Activated T-cell treated with anti-CD3 and anti-CD28 coated beads, Interleukin-2, amount 50 U/mL, for 1 hour (primary cell): ENCODE data around the gene EGFR.
"Not testable (repeated sequence)": the region's sequence is repeated elsewhere in the genome, so short reads cannot be mapped to it uniquely, and the experiment has no call there.

Experiments
- DNase-seq: peaks from one replicate; pipeline ENCODE4 v3.0.0-alpha.2; 2020

EGFR gene

DNA sequence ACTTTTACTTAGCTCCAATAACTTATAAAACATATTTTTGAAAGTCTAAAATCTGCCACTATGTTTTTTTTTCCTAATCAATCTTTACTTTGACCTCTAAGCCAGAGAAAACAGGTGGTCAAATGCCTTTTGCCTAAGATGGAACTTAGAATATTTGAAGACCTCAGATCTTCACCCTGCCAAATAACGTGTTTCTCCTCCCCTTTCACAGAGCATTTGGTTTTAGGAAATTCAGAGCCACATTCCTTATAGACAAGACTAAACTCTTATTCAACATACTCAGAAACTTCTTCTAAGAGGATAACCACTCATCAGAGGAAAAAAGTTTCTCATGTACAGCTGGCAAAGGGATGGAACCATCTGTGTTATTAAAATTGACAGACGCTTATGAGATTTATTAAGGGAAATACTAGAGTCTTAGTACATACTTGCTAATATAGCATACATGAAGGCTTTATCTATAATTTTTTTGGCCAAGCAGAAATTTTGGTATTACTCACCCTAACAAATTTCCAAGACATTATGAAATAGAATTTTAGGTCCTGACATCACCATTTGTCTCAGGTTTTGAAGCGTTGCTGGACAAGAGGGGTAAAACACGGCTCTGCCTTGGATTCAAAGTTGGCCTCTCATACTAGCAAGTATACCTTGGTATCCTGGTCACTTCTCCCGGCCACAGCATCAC is 2.6 kb upstream of the EGFR start:
- no peak for DNase-seq

DNA sequence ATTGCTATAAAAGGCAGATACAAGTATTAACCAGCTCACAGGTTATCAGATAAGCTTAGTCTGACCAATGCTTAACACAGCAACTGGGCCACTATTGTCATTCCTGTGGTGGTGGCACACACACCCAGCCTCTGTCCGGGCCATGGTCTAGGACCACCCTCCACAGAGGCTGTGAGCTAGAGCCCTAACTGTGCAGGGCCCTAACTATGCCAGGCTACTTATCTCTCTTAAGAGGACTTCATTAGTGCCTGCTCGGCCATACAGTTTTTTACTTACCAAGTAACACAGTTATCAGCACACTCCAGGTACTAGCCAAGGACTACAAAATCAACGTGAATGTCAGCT is 2.1 kb upstream of the EGFR start:
- DNase-seq, result no peak

DNA sequence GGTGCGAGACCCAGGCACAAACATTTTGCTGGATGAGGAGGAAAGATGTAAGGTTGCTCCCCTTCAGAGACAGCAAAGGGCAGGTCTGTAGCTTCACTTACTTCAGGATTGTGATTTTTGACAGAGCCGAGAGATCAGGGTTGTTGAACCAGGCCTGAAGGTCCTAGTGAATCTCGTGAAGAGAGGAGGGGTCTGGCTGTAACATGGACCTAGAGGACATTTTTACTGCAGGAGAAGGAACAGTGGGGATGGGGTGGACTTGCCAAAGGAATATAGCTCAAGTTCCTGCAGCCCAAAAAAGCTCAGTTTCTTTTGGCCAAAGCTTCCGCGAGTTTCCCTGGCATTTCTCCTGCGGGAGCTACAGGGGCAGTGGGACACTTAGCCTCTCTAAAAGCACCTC is 976 bp upstream of the EGFR start:
- DNase-seq, result no peak

DNA sequence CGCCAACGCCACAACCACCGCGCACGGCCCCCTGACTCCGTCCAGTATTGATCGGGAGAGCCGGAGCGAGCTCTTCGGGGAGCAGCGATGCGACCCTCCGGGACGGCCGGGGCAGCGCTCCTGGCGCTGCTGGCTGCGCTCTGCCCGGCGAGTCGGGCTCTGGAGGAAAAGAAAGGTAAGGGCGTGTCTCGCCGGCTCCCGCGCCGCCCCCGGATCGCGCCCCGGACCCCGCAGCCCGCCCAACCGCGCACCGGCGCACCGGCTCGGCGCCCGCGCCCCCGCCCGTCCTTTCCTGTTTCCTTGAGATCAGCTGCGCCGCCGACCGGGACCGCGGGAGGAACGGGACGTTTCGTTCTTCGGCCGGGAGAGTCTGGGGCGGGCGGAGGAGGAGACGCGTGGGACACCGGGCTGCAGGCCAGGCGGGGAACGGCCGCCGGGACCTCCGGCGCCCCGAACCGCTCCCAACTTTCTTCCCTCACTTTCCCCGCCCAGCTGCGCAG is 424 bp downstream of the EGFR start:
- DNase-seq, result no peak

DNA sequence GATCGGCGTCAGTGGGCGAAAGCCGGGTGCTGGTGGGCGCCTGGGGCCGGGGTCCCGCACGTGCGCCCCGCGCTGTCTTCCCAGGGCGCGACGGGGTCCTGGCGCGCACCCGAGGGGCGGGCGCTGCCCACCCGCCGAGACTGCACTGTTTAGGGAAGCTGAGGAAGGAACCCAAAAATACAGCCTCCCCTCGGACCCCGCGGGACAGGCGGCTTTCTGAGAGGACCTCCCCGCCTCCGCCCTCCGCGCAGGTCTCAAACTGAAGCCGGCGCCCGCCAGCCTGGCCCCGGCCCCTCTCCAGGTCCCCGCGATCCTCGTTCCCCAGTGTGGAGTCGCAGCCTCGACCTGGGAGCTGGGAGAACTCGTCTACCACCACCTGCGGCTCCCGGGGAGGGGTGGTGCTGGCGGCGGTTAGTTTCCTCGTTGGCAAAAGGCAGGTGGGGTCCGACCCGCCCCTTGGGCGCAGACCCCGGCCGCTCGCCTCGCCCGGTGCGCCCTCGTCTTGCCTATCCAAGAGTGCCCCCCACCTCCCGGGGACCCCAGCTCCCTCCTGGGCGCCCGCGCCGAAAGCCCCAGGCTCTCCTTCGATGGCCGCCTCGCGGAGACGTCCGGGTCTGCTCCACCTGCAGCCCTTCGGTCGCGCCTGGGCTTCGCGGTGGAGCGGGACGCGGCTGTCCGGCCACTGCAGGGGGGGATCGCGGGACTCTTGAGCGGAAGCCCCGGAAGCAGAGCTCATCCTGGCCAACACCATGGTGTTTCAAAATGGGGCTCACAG is 1.1 kb downstream of the EGFR start:
- DNase-seq, result no peak

DNA sequence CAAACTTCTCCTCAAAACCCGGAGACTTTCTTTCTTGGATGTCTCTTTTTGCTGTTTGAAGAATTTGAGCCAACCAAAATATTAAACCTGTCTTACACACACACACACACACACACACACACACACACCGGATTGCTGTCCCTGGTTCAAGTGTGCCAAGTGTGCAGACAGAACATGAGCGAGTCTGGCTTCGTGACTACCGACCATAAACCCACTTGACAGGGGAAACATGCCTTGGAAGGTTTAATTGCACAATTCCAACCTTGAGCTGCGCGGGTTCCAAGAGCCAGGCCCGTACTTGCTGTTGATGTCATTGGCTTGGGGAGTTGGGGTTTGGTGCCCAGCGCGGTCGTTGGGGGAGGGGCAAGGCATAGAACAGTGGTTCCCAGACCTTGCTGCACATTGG is 1.7 kb downstream of the EGFR start:
- DNase-seq, result no peak

DNA sequence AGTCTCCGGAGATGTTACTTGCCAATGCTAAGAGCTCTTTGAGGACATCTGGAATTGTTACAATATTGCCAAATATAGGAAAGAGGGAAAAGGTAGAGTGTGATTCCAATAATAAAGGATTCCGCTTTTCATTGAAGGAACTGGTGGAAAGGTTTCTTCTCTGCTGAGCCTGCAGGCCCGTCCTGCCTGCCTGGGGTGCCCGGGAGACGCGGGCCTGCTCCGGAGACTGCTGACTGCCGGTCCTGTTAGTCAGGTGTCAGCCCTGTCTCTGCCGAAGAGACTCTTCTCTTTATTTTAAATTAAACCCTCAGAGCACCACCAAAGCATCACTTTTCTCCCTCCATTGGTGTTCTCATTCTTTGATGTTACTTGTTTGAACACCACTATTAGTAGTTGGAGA is 2.2 kb downstream of the EGFR start:
- DNase-seq, result no peak

DNA sequence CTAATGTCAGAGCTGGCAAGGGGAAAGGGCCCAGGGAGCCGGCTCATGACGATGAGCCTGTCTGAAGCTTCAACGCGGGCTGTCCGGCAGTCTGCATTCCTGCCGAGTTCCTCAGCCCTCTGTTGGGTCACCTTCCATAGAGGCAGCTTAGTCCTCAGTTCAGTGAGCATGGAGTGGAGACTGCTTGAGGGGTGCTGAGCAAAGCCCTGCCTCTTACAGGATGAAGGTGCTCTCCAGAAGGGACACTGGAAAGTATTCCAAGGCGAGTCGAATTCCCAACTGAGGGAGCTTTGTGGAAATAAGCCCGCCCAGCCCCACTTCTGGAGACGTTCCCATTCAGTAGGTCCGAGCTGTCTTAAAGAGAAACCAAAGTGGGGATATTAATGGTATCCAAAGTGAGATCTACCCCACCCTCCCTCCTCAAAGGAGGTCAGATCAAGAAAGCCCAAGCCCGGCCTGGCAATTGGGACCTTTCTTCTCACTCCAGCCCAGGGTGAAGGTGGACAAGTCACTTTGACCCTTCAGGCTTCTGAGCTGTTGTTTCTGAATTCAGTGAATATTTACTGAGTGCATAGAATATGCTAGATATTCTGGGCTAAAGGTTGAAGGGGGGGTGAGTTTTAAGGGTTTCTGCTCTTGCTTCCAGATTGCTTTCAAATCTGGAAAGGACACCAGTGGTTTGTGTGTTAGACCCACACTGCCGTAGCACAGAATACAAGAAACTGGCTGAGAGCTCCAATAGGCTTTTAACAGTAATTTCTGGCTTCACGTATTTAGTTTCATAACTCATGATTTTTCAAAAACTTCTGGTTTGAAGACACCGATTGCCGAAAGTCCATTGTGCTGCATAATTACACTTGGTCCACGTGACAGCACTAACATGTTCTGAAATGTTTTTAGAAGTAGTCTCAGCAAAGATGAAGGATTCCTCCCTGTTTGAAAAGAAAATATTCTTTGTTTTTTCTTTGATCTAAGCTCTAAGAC is 3.5 kb downstream of the EGFR start:
- DNase-seq, result no peak

DNA sequence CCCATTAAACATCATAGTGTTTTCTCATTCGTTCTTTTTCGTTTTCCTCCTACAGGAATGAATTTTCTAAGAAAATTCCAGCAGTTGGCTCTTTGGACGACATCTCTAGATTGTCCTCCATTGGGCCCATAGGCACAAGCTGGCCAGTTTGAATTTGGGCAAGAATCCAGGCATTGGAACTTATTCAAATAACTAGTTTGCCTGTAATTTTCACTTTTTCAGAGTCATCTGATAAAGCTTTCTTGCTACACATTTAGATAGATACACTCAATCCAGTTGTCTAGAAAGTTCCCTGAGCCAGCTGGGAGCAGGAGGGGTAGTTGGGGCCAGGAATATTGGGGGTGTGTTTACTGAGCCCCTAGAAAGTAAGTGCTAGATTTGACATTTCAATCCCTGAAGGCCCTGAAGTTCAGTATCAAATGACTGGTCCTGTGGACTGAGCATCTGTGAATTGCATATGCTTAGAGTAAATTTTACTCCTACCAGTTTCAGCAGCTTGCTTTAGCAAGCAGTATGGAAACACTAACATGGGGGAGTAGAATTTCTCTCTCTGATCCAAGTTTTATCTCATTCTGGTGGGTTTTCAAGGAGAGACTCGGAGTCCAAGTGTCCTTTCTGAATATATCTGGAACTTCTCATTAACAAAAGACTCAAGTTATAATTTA is 5.2 kb downstream of the EGFR start:
- no peak for DNase-seq

DNA sequence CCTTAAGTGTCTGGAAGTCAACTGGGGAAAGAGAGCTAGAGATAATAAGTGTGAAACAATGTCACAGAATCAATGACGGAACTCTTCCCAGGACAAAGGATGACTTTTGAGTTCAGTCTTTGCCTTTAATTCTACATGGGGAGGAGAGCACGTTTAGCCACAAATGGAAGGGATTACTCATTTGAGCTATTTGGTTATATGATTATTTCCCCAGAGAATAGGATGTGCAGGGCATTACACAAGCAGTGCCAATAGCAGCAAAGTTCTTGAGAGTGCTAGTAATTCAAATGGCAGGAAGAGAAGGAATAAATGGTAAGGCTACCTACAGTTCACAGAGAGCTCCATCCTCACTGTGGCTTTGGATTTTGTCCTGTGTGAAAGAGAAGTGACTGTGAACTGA is 6.0 kb downstream of the EGFR start:
- no peak for DNase-seq

DNA sequence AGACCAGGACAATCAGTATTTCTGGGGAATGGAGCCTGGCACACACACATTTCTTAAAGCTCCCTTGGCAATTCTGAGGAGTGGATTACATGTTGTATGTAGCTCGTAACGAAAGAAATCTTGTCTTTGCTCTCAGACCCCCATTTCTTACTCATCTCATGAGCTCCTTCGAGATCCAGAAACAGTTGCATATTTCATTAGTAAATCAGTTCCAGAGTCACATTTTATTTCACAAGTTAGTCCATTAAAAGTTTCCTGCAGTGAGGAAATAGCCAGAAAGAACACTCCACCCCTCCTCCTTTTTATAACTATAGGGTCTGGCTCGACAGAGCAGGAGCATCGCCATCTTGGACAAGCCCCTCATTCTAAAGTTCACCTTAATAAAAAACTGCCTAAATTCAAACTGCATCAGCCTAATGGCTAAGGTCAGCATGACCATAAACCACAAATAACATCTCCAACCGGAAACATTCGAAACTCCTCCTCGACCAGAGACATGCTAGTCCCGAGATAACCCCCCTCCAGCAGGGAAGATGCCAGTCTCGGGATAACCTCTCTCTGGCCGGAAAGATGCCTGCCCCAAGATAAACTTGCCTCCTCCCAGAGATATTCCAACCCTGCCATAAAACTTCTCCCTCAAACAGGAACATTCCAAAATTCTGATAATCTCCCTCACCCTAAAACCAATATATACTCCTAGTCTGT is 7.4 kb downstream of the EGFR start:
- DNase-seq, result no peak

DNA sequence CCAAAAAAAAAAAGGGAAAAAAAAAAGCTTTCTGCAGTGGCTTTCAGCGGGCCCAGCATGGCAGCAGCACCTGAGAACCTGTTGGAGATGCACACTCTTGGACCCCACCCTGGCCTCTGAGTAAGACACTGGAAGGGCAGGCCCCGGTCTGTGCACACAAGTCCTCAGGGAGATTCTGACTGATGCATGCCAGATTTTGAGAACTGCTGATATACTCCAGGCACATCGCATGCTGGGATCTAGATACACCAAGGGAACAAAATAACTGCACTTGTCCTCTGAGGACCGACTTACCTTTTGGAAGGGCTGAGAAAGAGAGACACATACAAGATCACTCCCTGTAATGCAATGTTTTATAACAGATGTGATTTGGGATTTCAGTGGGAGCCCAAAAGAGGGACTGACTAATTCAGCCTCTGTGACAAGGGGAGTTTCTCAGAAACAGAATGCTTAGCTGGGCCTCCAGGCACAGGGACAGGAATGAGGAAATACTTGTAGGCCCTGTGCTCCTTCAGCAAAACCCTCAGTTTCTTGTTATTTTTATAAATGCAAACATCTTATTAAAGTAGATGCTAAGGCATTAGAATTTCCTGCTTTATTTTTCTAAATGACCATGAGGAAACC is 8.2 kb downstream of the EGFR start:
- no peak for DNase-seq

DNA sequence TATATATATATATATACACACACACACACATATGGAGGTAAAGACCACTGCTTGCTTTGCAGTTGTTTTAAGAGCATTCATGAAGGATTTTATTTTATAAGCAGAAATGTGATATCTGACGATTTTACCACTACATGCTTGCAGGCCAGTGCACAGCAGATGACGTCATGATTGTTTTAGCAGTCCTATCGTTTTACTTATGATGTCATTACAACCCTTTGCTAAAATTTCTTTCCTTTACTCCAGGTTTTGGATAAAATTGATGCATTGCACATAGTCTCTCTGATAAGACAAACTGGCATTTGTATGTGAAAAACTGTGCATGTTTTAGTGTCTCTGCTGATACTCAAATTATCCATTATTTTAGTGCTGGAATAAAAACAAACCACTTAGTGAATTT is 9.2 kb downstream of the EGFR start:
- no peak for DNase-seq

DNA sequence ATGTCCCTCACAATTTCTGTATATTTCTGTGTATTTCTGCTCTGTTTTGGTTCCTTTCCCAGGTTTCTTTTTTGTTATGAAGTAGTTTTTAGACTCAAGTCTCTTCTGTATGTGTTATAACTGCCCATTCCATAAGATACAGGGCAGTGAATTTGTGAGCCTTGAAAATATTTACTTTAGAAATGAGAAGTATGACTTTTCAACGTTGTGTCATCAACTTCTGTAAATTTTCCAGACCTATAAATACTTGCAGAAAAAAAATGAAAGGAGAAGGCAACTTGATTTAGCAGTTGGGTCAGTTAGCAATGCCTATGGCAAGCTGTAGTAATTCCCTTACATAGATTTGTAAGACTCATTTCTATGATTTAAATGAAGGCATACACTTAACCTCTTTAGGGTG is 11.5 kb downstream of the EGFR start:
- DNase-seq, result no peak

DNA sequence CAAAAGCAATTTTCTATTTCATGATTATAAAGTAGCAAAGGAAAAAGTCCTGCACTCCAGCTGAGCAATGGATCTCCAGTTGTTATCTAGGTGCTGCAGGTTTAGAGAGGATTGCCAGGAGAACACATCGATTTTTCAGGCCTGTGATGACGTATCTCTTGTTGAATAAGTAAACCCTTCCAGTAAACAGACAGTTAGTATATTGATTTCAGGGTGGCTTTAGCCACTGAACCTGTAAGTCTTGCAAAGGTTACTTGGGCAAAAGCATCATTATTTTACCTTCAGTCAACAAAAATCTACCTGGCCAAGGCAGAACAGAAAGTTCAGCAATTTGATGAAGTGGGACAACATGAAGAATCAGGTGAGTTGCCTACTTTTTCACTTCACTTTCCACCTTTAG is 12.3 kb downstream of the EGFR start:
- DNase-seq, result no peak

DNA sequence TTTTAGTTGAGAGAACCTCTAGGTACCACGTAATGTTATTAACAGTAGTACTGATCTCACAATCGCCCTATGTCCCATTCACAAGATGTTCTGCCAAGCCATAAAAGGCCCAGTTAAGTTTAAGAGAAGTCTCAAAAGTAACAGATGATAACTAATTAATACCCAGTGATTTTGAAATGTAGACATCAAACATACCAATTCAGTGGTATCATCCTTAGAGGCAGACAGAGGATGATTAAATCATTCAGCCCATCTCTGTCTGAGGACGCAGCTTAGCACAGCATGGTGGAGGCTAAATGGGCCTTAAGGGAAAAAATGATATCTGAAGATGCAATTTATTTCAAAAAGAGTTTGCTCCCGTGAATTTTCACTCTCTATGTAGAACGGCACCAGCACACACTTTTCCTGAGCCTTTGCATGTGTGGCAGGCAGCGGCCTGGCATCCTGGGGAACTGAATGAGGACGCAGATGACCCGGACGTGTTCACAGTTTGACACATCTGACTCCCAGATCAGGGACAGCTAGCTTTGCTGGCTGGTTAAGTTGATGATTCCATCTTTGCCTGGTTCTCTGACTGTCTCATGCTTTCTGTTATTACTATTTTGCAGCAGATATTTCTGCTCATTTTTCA is 13.4 kb downstream of the EGFR start:
- DNase-seq, result no peak

DNA sequence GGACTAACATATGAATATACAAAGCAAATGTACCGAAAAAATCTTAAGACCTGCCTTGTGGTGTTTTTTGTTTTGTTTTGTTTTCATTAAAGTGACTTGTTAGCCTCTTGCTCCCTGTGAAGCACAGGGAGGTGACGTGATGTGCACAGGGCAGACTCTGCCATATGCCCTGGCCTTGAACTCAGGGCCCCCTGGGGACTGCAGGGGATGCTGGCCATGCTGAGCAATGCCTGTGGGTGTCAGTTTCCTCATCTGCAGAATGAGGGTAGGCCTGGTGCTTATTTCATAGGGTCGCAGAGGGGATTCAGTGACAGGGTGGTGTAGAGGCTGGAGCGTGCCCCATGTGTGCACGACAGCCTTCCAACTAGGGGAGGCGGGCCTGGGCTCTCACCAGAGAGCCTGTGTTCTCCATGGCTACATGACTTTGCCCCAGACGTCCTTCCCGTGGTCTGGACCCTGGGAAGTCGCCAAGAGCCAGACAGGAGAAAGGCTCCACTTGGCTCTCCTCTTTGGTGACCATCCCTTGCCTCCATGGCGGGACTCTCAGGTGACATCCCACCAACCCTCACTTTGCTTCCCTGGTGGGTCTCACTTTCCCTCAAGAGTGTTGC is 14.5 kb downstream of the EGFR start:
- no peak for DNase-seq

DNA sequence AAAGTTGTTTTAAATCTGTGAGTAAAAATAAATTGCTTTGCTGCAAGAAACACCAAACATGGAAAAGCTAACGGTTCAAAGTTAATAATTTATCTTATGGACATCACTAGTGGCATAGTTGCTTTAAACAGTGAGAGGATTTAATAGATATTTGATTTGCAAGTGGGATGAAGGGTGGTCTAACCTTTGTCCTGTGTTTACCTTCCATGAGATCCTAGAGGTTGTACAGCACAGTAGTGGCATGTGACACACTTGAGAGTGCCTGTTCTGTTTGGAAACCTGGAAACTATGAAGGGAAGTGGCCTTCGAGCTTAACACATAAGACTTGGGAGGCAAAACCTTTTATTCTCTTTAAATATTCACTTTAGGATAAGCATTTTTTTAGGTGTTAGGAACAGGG is 16.0 kb downstream of the EGFR start:
- no peak for DNase-seq

DNA sequence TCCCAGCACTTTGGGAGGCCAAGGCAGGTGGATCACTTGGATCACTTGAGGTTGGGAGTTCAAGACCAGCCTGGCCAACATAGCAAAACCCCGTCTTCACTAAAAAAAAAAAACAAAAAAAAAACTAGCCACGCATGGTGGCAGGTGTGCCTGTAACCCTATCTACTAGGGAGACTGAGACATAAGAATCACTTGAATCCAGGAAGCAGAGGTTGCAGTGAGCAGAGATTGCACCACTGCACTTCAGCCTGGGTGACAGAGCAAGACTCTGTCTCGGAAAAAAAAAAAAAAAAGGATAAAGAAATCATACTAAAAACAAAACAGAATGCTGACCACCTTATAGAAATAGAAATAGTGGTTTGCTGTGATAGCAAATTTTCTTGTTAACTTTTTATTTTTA is 16.6 kb downstream of the EGFR start:
- DNase-seq, result not testable (repeated sequence)

DNA sequence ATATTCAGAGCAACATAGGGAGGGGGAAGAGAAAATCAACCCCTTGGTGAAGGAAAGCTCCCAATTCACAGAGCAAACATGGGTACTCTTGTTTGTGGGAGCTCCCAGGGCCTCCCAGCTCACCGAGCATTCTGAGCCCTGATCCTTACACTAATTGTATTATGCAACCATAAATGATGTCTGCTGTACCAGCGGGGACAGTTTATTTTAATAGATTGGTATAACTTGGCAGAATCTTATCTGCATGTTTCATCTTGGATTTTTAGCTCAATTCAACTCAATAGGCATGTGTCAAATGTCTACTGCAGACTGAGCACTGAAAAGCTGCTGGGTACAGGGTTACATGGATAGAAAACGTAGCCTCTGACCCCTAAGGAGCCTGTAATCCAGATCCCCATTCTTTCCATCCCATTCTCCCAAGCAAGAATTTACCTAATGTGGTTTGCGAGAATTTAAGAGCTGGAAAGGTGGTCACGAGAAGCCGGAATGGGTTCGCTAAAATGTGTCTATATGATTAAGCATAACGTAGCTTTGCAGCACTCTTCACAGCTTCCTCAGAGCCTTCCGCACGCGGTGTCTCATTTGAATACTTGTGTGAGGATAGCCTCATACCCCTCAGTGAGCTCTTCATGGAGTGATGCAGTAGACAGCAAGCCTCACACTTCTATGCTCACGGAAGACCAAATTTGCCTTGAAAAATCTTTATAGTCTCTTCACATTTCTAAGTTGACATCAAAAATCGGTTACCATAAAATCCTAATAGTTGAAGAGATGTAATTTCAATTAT is 18.3 kb downstream of the EGFR start:
- no peak for DNase-seq
